ENCODE data around the gene ADCY10. TPM values are rescaled to one million over a fixed set of nuclear protein-coding genes. Genes with fewer than 3 reads are reported as not detected.

ADCY10 gene
- total RNA-seq, 2 donors from 2014 or later = 0.35 TPM; not detected in 1

GRCh38 chr1:167829868-167830267 lies 84.1 kb downstream of the ADCY10 start:
- no peaks in the 10 kb centered on the region for H3K4me1 ChIP-seq
- H3K4me3 ChIP-seq = no peak overlapping the region
- H3K27ac ChIP-seq = no peak overlapping the region
- H3K9me3 ChIP-seq = no peaks in the 10 kb centered on the region
- no peaks in the 10 kb centered on the region for H3K27me3 ChIP-seq
- H3K36me3 ChIP-seq = no peaks in the 10 kb centered on the region
- TF ChIP-seq CTCF (IDR thresholded peaks at IDR 0.05) = no peak
- no peak for DNase-seq (ENCODE audit: low spot score)

GRCh38 chr1:167826127-167826526 lies 87.8 kb downstream of the ADCY10 start:
- Histone ChIP-seq H3K27me3 (no peaks in the 10 kb centered on the region), H3K27ac (no peak overlapping the region)
- no peak for TF ChIP-seq CTCF (IDR thresholded peaks at IDR 0.05)

GRCh38 chr1:167825419-167826079 lies 88.4 kb downstream of the ADCY10 start:
- H3K4me1 ChIP-seq = peaks cover 0 to 2% of the 10 kb centered on the region in 2 donors
- no peaks in the 10 kb centered on the region for H3K36me3 ChIP-seq
- no peak for TF ChIP-seq CTCF (IDR thresholded peaks at IDR 0.05)
- no peak overlapping the region for H3K4me3 ChIP-seq
- H3K27ac ChIP-seq = no peak overlapping the region
- DNase-seq (ENCODE audit: low spot score) = no peak
- no peaks in the 10 kb centered on the region for H3K9me3 ChIP-seq
- H3K27me3 ChIP-seq = no peaks in the 10 kb centered on the region

More at GRCh38 chr1:167826127-167826526, 87.8 kb downstream of the ADCY10 start:
- Histone ChIP-seq H3K4me1 (no peaks in the 10 kb centered on the region), H3K4me3 (no peak overlapping the region), H3K36me3 (no peaks in the 10 kb centered on the region), H3K9me3 (no peaks in the 10 kb centered on the region)
- DNase-seq (ENCODE audit: low spot score) = no peak

GRCh38 chr1:167824163-167824794 lies 89.7 kb downstream of the ADCY10 start:
- TF ChIP-seq CTCF (IDR thresholded peaks at IDR 0.05) = no peak
- H3K4me3 ChIP-seq = no peak overlapping the region
- DNase-seq (ENCODE audit: low spot score) = no peak
- no peak overlapping the region for H3K27ac ChIP-seq
- no peaks in the 10 kb centered on the region for H3K36me3 ChIP-seq
- no peaks in the 10 kb centered on the region for H3K27me3 ChIP-seq
- H3K9me3 ChIP-seq = no peaks in the 10 kb centered on the region
- peaks cover 0 to 14% of the 10 kb centered on the region in 2 donors for H3K4me1 ChIP-seq

GRCh38 chr1:167821969-167822685 lies 91.8 kb downstream of the ADCY10 start:
- Histone ChIP-seq H3K36me3 (no peaks in the 10 kb centered on the region), H3K27ac (no peak overlapping the region), H3K4me3 (no peak overlapping the region), H3K9me3 (no peaks in the 10 kb centered on the region), H3K4me1 (peaks cover 0 to 14% of the 10 kb centered on the region in 2 donors), H3K27me3 (no peaks in the 10 kb centered on the region)
- DNase-seq (ENCODE audit: low spot score) = no peak
- TF ChIP-seq CTCF (IDR thresholded peaks at IDR 0.05) = no peak

Measured in right atrium auricular region (tissue), 2 donors.